HAP-1 (cell line): ENCODE measurements around the gene RGS4.

Source experiments
- DNase-seq, 2 experiments: peaks; one replicate each; pipeline ENCODE4 v3.0.0-alpha.2; 2016 to 2020; ENCODE audit warnings: low spot score in 2 of 2
- H3K27me3 ChIP-seq: fragments of 250-450 bp; sonication (Bioruptor Pico); 2 replicates; pipeline ENCODE4 v1.5.1; 2020; ENCODE audit warnings: low read depth, mild to moderate bottlenecking, moderate library complexity
- H3K36me3 ChIP-seq: fragments of 250-450 bp; sonication (Bioruptor Pico); replicated peaks from 2 replicates; pipeline ENCODE4 v1.5.1; 2020; ENCODE audit warnings: mild to moderate bottlenecking
- H3K4me1 ChIP-seq: fragments of 250-450 bp; sonication (Bioruptor Pico); 2 replicates; pipeline ENCODE4 v1.5.1; 2020; ENCODE audit warnings: mild to moderate bottlenecking
- H3K4me3 ChIP-seq: fragments of 250-450 bp; sonication (Bioruptor Pico); 2 replicates; pipeline ENCODE4 v1.5.1; 2020; ENCODE audit warnings: mild to moderate bottlenecking, moderate library complexity
- H3K9me3 ChIP-seq: fragments of 250-450 bp; sonication (Bioruptor Pico); 2 replicates; pipeline ENCODE4 v1.5.1; 2020; ENCODE audit warnings: mild to moderate bottlenecking, moderate library complexity
- in situ Hi-C: fragments of 300-500 bp; cut with MboI; formaldehyde crosslinking; loops from 3 replicates; pipeline ENCODE4 v1.14.3; 2020; ENCODE audit warnings: low sequenced_read_pairs, inconsistent platforms, mixed read lengths

The RGS4 gene

DNA sequence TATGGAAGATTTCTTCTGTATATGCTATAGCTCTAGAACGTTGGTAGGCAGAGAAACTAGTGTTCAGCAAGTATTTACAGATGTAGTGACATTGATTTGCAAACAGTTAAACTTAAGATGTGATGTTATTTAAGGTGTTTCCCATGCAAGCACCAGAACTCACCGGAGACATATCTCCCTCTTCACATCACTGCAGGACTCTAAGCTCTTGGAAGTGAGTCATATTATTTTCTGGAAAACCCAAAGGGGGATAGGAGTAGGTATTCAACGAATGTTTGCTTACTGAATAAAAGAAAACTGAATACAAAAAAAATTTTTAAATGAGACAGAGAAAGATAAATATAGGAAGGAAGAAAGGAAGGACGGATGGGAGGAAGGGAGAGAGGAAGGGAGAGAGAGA, 25.0 kb downstream of the RGS4 start:
- H3K36me3 ChIP-seq = no peaks in the 10 kb centered on the region
- no peaks in the 10 kb centered on the region for H3K4me1 ChIP-seq
- in situ Hi-C loops = no loop called here
- H3K27me3 ChIP-seq = 0 out of 2 replicates have a peak, but pooled peaks cover 2% of the 10 kb centered on the region
- no peaks in the 10 kb centered on the region for H3K9me3 ChIP-seq
- no peak for DNase-seq
- H3K4me3 ChIP-seq = no peak overlapping the region

DNA sequence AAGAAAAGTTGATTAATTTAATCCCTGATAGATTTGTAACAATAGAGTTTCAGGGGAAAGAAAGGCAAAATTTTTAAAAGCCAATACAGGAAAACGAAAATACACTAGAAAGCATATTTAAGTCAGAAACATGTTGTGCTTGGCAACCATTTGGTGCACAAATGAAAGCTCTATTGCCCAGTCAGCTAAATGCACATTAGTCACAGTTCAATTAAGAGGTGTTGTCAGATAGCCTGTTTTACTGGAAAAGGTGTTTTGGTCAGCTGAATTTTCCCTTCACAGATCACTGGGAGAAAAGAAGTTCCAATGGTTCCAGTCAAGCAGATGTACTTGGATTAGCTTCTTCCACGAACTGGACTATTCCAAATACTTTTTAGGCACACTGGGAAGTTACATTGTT, 25.4 kb downstream of the RGS4 start:
- Histone ChIP-seq H3K4me3 (no peak overlapping the region), H3K27me3 (0 out of 2 replicates have a peak, but pooled peaks cover 2% of the 10 kb centered on the region), H3K4me1 (no peaks in the 10 kb centered on the region), H3K36me3 (no peaks in the 10 kb centered on the region), H3K9me3 (no peaks in the 10 kb centered on the region)
- no peak for DNase-seq
- in situ Hi-C loops = no loop called here

DNA sequence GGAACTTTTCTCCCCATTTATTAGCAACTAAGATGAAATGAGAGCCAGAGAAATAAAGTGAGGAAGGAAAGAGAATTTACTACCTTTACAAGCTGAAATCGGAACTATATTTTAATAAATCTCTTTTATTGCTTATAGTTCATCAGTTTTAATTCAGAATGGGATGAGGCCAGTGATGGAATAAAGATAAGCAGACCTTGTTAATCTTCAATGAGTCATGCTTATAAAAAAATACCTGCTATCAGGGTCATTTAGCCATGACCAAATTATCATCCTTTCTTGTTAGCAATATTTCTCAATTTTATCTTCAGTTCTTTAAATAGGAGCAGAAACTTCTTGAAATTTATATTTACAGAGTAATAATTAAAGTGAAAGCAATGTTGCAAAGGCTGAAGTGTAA, 26.1 kb downstream of the RGS4 start:
- H3K4me1 ChIP-seq = no peaks in the 10 kb centered on the region
- in situ Hi-C loops = no loop called here

DNA sequence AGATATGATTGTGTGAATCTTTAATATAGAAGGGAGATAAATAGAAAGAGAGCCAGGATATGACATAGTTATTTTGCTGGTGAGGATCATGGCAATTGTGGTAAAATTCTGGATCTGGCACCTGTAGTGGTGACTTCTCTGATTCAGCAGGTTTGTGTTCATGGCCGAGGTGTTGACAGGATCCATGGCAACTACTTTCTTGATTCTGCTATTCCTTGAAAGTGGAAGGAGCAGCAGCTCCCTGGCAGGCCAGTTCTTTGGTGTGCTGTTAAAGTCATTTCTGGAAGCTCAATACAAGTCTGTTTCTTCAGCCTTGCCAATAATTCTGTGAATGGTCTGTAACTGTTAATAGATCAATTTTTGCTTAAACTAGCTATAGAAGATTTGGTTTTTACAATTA, 33.4 kb downstream of the RGS4 start:
- no peaks in the 10 kb centered on the region for H3K9me3 ChIP-seq
- in situ Hi-C loops = no loop called here
- no peak overlapping the region for H3K4me3 ChIP-seq
- H3K27me3 ChIP-seq = no peaks in the 10 kb centered on the region
- no peak for DNase-seq
- no peaks in the 10 kb centered on the region for H3K36me3 ChIP-seq
- H3K4me1 ChIP-seq = no peaks in the 10 kb centered on the region

More for the DNA sequence above, 26.1 kb downstream of the RGS4 start:
- Histone ChIP-seq H3K36me3 (no peaks in the 10 kb centered on the region), H3K9me3 (no peaks in the 10 kb centered on the region), H3K4me3 (no peak overlapping the region), H3K27me3 (0 out of 2 replicates have a peak, but pooled peaks cover 2% of the 10 kb centered on the region)
- DNase-seq = no peak

DNA sequence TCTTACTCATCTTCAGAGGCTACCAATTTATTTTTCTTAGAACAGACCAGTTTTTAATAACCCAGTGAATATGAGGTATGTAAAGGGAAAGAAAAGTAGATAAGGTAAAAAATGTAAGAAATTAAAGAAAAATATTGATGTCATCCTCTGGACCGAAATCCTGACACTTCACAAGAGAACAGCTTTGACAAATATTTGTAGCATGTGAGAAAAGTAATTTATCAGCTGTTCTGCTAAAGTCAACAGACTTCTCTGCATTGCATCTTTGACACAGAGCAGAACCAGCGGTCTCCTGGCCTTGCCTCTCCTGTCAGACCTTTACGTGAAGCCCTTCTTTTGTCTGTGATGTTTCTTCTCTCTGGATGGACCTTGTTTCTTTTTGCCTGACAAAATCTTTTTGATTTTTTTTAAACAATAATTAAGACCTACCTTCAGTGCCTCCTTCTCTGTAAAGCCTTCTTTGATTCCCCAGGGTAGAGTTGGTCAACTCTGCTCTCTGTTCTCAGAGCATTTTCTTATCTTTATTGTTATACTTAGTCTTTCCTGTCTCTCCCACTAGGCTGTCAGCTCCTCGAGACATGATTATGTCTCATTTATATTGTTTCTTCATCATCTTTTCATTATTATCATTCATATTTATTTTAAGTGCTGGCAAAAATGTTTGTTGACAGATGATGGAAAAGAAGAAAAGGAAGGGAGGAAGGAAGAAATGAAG, 35.4 kb downstream of the RGS4 start:
- H3K4me3 ChIP-seq = no peak overlapping the region
- no peaks in the 10 kb centered on the region for H3K9me3 ChIP-seq
- in situ Hi-C loops = no loop called here
- H3K36me3 ChIP-seq = no peaks in the 10 kb centered on the region
- DNase-seq = no peak
- H3K27me3 ChIP-seq = no peaks in the 10 kb centered on the region
- H3K4me1 ChIP-seq = no peaks in the 10 kb centered on the region

DNA sequence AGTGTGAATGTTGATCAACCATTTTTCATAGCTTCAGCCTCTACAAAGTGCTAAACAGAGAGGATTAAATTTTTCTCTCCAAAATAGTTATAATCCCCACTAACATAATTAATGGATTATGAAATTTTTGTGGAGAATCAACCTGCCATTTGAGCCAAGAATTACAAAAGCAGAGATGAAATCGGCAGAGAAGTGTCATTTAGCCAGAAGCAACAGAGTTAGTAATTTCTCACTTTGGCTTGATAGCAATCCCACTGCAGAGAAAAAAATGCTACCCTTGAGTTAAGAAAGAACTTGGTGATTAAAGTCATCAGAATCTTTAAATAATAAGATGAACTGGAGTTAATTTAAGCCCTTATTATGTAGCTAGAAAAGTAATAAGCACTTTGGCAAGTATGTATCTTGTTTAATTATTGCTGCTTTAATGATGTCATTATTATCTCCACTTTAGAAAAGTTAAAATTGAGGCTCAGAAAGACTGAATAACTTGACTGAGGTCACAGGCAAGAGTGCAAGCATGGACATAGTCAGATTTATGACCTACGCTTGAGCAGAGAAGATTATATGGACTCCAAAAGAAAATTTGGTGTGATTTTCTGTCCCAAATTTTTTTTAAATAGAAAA, 37.3 kb downstream of the RGS4 start:
- no peaks in the 10 kb centered on the region for H3K9me3 ChIP-seq
- no peaks in the 10 kb centered on the region for H3K36me3 ChIP-seq
- DNase-seq = no peak
- H3K4me3 ChIP-seq = no peak overlapping the region
- no peaks in the 10 kb centered on the region for H3K4me1 ChIP-seq
- H3K27me3 ChIP-seq = no peaks in the 10 kb centered on the region
- in situ Hi-C loops = no loop called here

DNA sequence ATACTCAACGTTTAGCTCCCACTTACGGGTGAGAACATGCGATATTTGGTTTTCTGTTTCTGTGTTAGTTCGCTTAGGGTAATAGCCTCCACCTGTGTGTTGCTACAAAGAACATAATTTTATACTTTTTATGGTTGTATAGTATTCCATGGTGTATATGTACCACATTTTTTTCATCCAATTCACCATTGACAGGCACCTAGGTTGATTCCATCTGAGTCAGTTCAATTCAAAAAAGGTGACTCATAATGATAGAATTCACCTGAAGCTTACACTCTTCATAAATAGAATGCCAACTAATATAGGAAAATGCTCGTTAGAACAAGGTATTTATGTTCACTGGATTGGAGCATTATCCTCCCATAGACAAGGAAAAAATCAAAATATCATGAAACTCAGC, 38.5 kb downstream of the RGS4 start:
- H3K9me3 ChIP-seq = no peaks in the 10 kb centered on the region
- no peaks in the 10 kb centered on the region for H3K36me3 ChIP-seq
- no peak overlapping the region for H3K4me3 ChIP-seq
- H3K4me1 ChIP-seq = no peaks in the 10 kb centered on the region
- no peak for DNase-seq
- in situ Hi-C loops = no loop called here
- H3K27me3 ChIP-seq = no peaks in the 10 kb centered on the region

DNA sequence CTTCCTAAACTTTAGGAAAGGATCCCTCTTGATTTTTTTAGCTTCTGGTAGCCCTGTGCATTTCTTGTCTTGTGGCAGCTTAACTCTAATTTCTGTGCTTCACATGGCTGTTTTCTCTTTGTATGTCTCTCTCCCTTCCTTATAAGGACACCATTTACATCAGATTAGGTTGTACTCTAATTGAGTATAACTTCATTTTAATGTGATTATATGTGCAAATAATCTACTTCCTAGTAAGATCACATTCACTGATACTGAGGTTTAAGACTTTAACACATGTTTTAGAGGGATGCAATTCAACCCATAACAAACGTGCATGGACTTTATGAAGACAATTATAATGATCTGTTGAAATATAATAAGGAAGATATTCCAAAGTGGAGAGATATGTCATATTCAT, 46.7 kb downstream of the RGS4 start:
- Histone ChIP-seq H3K27me3 (peaks cover 5% of the 10 kb centered on the region), H3K9me3 (no peaks in the 10 kb centered on the region), H3K36me3 (no peaks in the 10 kb centered on the region), H3K4me3 (no peak overlapping the region), H3K4me1 (no peaks in the 10 kb centered on the region)
- in situ Hi-C loops = no loop called here
- no peak for DNase-seq

DNA sequence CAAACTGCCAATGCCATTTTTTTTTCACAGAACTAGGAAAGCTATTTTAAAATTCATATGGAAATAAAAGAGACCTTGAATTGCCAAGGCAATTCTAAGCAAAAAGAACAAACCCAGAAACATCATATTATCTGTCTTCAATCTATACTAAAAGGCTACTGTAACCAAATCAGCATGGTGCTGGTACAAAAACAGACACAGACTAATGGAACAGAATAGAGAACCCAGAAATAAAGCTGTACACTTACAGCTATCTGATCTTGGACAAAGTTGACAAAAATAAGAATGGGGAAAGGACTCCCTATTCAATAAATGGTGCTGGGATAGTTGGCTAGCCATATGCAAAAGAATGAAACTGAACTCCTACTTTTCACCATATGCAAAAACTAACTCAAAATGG, 50.5 kb downstream of the RGS4 start:
- Histone ChIP-seq H3K27me3 (no peaks in the 10 kb centered on the region), H3K4me3 (no peak overlapping the region), H3K36me3 (no peaks in the 10 kb centered on the region), H3K4me1 (no peaks in the 10 kb centered on the region), H3K9me3 (no peaks in the 10 kb centered on the region)
- in situ Hi-C loops = no loop called here
- no peak for DNase-seq

DNA sequence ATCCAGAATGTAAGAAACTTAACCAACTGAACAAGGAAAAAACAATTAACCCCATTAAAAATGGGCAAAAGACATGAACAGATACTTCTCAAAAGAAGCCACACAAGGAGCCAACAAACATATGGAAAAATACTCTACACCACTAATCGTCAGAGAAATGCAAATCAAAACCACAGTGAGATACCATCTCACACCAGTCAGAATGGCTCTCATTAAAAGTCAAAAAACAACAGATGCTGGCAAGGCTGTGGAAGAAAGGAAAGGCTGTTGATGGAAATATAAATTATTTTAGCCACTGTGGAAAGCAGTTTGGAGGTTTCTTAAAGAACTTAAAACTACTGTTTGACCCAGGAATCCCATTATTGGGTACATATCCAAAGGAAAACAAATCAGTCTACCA, 51.2 kb downstream of the RGS4 start:
- in situ Hi-C loops = no loop called here
- Histone ChIP-seq H3K9me3 (no peaks in the 10 kb centered on the region), H3K4me3 (no peak overlapping the region), H3K27me3 (no peaks in the 10 kb centered on the region), H3K4me1 (no peaks in the 10 kb centered on the region), H3K36me3 (no peaks in the 10 kb centered on the region)
- DNase-seq = no peak

DNA sequence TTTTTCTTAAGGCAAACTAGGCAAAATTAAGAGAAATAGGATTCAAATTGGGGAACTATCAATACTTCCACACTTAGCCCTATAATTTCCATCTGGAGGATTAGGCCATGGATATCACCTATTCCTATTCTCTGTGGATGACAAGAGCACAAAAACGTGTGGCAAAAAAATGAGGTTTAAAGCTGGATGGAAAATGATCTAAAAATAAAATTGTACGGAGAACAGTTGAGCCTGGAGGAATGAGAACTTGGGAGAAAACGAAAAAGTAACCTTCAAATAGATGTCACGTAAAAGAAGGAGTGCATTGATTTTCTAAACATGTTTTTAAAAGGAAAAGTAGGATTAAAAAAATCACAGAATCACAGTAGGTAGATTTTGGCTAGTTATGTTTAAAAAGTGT, 55.7 kb downstream of the RGS4 start:
- Histone ChIP-seq H3K4me3 (no peak overlapping the region), H3K4me1 (no peaks in the 10 kb centered on the region), H3K27me3 (0 out of 2 replicates have a peak, but pooled peaks cover 2% of the 10 kb centered on the region), H3K36me3 (no peaks in the 10 kb centered on the region), H3K9me3 (no peaks in the 10 kb centered on the region)
- in situ Hi-C loops = no loop called here
- no peak for DNase-seq
